Body of pancreas (tissue), 4 donors: ENCODE results near the gene MRPL16. TPM values are rescaled to one million over a fixed set of nuclear protein-coding genes. Genes with fewer than 3 reads are reported as not detected.

ENCODE experiments used
- ATAC-seq: fragments of 150-250 bp; one replicate; pipeline ENCODE4 v1.9.1; 2016
- DNase-seq, 4 donors: peaks; one replicate each; pipeline ENCODE4 v3.0.0-alpha.2; 2019
- H3K27ac ChIP-seq, 4 donors: fragments of 200-600 bp; sonication (generic); 1 replicate in 3 of 4; 2 replicates in 1 of 4; pipeline versions ENCODE4 v1.5.1 to v1.6.1; 2016 to 2019; ENCODE audit warnings: mild to moderate bottlenecking in 1 of 4, mixed read lengths in 1 of 4, moderate library complexity in 1 of 4
- H3K27me3 ChIP-seq, 2 donors: fragments of 200-600 bp; sonication (generic); one replicate each; pipeline ENCODE4 v1.6.0; 2016; ENCODE audit warnings: mild to moderate bottlenecking in 1 of 2
- H3K36me3 ChIP-seq, 2 donors: fragments of 200-600 bp; sonication (generic); replicated peaks in 1 of 2; 2 replicates each; pipeline ENCODE4 v1.5.1; 2016; ENCODE audit warnings: low read depth in 2 of 2; ENCODE audit not compliant: insufficient read depth in 1 of 2
- H3K4me1 ChIP-seq: fragments of 200-600 bp; sonication (generic); one replicate; pipeline ENCODE4 v1.6.0; 2016
- H3K4me3 ChIP-seq, 2 donors: fragments of 200-600 bp; sonication (generic); 1 replicate in 1 of 2; 2 replicates in 1 of 2; pipeline ENCODE4 v1.5.1; 2016 to 2019
- H3K9me3 ChIP-seq, 3 donors: fragments of 200-600 bp; sonication (generic); 1 replicate in 2 of 3; 2 replicates in 1 of 3; pipeline ENCODE4 v1.5.1; 2016
- POLR2A ChIP-seq, 3 donors: fragments of 450-650 bp; IDR thresholded peaks; one replicate each; pipeline ENCODE4 v1.6.1; 2016; ENCODE audit warnings: antibody characterized with exemption in 3 of 3, mild to moderate bottlenecking in 2 of 3
- WGBS, 2 donors: methylation state at CpG; one replicate each; pipeline ENCODE4 v1.1.5; 2017; 5-methylcytosine and 5-hydroxymethylcytosine counted together
- intact Hi-C: fragments of 100-400 bp; cut with DNase I; formaldehyde crosslinking; loops from one replicate; pipeline ENCODE4 v1.15.1; 2023
- total RNA-seq, 2 donors: library from RNA; depleted of rRNA; stranded (reverse); fragments of >200 nt; gene quantifications; one replicate each; pipeline ENCODE4 v1.1.0, GENCODE V29; 2016
- TF ChIP-seq, protein P1 (sequence below), 7 experiments: fragments of 450-650 bp in 4 of 7; fragments of 200-600 bp in 3 of 7; sonication (generic) in 3 of 7; IDR thresholded peaks; one replicate each; pipeline ENCODE4 v1.5.1; 2016 to 2019; ENCODE audit warnings: antibody characterized with exemption in 7 of 7

Gene MRPL16
- total RNA-seq, 2 donors from 2014 or later, result 29.7 to 31.1 TPM

GRCh38 chr11:59794417-59794816, 16.2 kb downstream of the MRPL16 start:
- WGBS, 2 donors, result 88 to 91% methylated on average over 3 of the region's 3 CpGs
- Histone ChIP-seq H3K4me1 (no peaks in the 10 kb centered on the region), H3K9me3 (no peaks in the 10 kb centered on the region), H3K27ac (no peak overlapping the region), H3K36me3 (peaks cover 4 to 32% of the 10 kb centered on the region in 2 donors), H3K4me3 (no peak overlapping the region), H3K27me3 (no peaks in the 10 kb centered on the region)
- no peak for TF ChIP-seq POLR2A (IDR thresholded peaks at IDR 0.05)
- TF ChIP-seq, protein P1, sequence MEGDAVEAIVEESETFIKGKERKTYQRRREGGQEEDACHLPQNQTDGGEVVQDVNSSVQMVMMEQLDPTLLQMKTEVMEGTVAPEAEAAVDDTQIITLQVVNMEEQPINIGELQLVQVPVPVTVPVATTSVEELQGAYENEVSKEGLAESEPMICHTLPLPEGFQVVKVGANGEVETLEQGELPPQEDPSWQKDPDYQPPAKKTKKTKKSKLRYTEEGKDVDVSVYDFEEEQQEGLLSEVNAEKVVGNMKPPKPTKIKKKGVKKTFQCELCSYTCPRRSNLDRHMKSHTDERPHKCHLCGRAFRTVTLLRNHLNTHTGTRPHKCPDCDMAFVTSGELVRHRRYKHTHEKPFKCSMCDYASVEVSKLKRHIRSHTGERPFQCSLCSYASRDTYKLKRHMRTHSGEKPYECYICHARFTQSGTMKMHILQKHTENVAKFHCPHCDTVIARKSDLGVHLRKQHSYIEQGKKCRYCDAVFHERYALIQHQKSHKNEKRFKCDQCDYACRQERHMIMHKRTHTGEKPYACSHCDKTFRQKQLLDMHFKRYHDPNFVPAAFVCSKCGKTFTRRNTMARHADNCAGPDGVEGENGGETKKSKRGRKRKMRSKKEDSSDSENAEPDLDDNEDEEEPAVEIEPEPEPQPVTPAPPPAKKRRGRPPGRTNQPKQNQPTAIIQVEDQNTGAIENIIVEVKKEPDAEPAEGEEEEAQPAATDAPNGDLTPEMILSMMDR (IDR thresholded peaks at IDR 0.05), result no peak
- intact Hi-C loops, result no loop called here
- DNase-seq (no peak), ATAC-seq (no peak)

- no peak for DNase-seq
- TF ChIP-seq POLR2A (IDR thresholded peaks at IDR 0.05), result no peak
- TF ChIP-seq, protein P1 (IDR thresholded peaks at IDR 0.05), result no peak
- H3K27ac ChIP-seq, result no peak overlapping the region
- H3K9me3 ChIP-seq, result no peaks in the 10 kb centered on the region
- no peak overlapping the region for H3K4me3 ChIP-seq
- H3K4me1 ChIP-seq, result peaks cover 8% of the 10 kb centered on the region
- WGBS, 2 donors, result 85 to 91% methylated on average over 1 of the region's 1 CpG
- H3K36me3 ChIP-seq, result peaks cover 4 to 33% of the 10 kb centered on the region in 2 donors
- no peaks in the 10 kb centered on the region for H3K27me3 ChIP-seq
- intact Hi-C loops, result no loop called here
- ATAC-seq, result no peak
Observed at GRCh38 chr11:59792507-59792906, 18.1 kb downstream of the MRPL16 start.

GRCh38 chr11:59791639-59792038, 18.9 kb downstream of the MRPL16 start:
- Histone ChIP-seq H3K36me3 (peaks cover 0 to 33% of the 10 kb centered on the region in 2 donors), H3K4me1 (peaks cover 17% of the 10 kb centered on the region), H3K27ac (no peak overlapping the region), H3K4me3 (no peak overlapping the region), H3K9me3 (no peaks in the 10 kb centered on the region), H3K27me3 (no peaks in the 10 kb centered on the region)
- DNase-seq (no peak), ATAC-seq (no peak)
- intact Hi-C loops, result no loop called here
- WGBS, 2 donors, result 91 to 93% methylated on average over 4 of the region's 4 CpGs
- TF ChIP-seq POLR2A (IDR thresholded peaks at IDR 0.05), result no peak
- TF ChIP-seq, protein P1 (IDR thresholded peaks at IDR 0.05), result no peak

DNA sequence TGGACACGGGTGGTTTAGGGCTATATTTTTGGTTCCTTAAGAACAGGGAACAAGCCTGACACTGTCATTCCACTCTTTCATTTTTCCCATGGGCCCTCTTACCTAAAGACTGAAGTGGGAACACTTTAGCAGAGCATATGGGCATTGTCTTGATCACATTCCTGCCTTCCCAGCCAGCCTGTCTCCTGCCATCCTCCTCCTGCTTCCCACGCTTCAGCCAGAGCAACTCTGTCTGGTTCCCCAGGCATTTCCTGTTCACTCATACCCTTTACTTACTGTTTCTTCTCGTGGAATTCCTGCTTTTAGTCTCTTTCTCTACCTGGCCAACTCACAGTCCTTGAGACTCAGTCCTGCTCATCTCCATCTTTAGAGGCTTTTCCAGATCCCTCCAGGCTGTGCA, 22.8 kb downstream of the MRPL16 start:
- no peaks in the 10 kb centered on the region for H3K27me3 ChIP-seq
- H3K36me3 ChIP-seq, result peaks cover 0 to 14% of the 10 kb centered on the region in 2 donors
- H3K4me1 ChIP-seq, result peaks cover 27% of the 10 kb centered on the region
- H3K9me3 ChIP-seq, result no peaks in the 10 kb centered on the region
- no peak for DNase-seq
- H3K27ac ChIP-seq, result peak overlapping the region in 2 of 4 donors; percentile 73 to 77
- 66 to 73% methylated on average over 3 of the region's 3 CpGs for WGBS, 2 donors
- no peak overlapping the region for H3K4me3 ChIP-seq
- intact Hi-C loops, result no loop called here
- no peak for TF ChIP-seq POLR2A (IDR thresholded peaks at IDR 0.05)
- TF ChIP-seq, protein P1 (IDR thresholded peaks at IDR 0.05), result no peak
- no peak for ATAC-seq

DNA sequence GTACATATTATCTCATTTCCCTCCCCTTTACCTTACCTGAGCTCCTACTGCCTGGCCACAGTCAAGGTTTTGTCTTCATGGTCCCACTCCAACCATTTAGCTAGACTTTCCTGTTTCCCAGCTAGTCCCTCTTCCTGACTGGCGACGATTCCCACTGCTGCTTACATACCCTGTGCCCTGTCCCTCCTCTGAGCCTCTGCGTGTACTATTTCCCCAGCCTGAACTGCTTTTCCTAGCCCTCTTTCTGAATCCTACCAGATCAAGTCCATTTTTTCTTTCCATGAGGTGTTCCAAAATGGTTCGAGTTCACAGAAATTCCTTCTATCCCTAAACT, 23.4 kb downstream of the MRPL16 start:
- no peak overlapping the region for H3K4me3 ChIP-seq
- H3K36me3 ChIP-seq, result peaks cover 0 to 10% of the 10 kb centered on the region in 2 donors
- no peak for ATAC-seq

More for the DNA sequence above, 23.4 kb downstream of the MRPL16 start:
- Histone ChIP-seq H3K9me3 (no peaks in the 10 kb centered on the region), H3K4me1 (peaks cover 27% of the 10 kb centered on the region), H3K27ac (peak overlapping the region; percentile 64 to 77 (median 70)), H3K27me3 (no peaks in the 10 kb centered on the region)
- intact Hi-C loops, result no loop called here
- TF ChIP-seq POLR2A (IDR thresholded peaks at IDR 0.05), result no peak
- TF ChIP-seq, protein P1 (IDR thresholded peaks at IDR 0.05), result no peak
- 69 to 72% methylated on average over 4 of the region's 4 CpGs for WGBS, 2 donors
- no peak for DNase-seq
